HEK293 (cell line): ENCODE results near the gene ZMYND10.

Experiments
- ATF2 ChIP-seq: fragments of 450-650 bp; formaldehyde crosslinking; IDR thresholded peaks from 2 replicates; pipeline ENCODE4 v1.5.1; 2016; ENCODE audit warnings: missing biosample characterization, missing genetic modification characterization, low read depth
- CTCF ChIP-seq: fragments of 450-650 bp; formaldehyde crosslinking; IDR thresholded peaks from 2 replicates; pipeline ENCODE4 v1.5.1; 2016; ENCODE audit warnings: missing biosample characterization, missing genetic modification characterization
- ELK4 ChIP-seq: IDR thresholded peaks from 2 replicates; pipeline ENCODE4 v1.6.1; 2011; ENCODE audit warnings: mild to moderate bottlenecking, low read depth, low read length, borderline replicate concordance
- IKZF3 ChIP-seq: fragments of 450-650 bp; IDR thresholded peaks from 2 replicates; pipeline ENCODE4 v1.5.0; 2018; ENCODE audit warnings: missing biosample characterization, mild to moderate bottlenecking, missing genetic modification characterization, moderate library complexity
- REST ChIP-seq: fragments of 450-650 bp; formaldehyde crosslinking; IDR thresholded peaks from 2 replicates; pipeline ENCODE4 v1.5.1; 2016; ENCODE audit warnings: missing biosample characterization, missing genetic modification characterization
- SP2 ChIP-seq: fragments of 450-650 bp; formaldehyde crosslinking; IDR thresholded peaks from 2 replicates; pipeline ENCODE4 v1.5.1; 2016; ENCODE audit warnings: missing biosample characterization, missing genetic modification characterization
- TCF7L2 ChIP-seq: IDR thresholded peaks from 2 replicates; pipeline ENCODE4 v1.6.1; 2011; ENCODE audit warnings: low read depth, mild to moderate bottlenecking, inconsistent platforms, low read length, moderate library complexity, borderline replicate concordance
- ZNF202 ChIP-seq: fragments of 450-650 bp; formaldehyde crosslinking; IDR thresholded peaks from 2 replicates; pipeline ENCODE4 v1.5.1; 2016; ENCODE audit warnings: missing biosample characterization, missing genetic modification characterization, borderline replicate concordance
- ZNF514 ChIP-seq: fragments of 450-650 bp; formaldehyde crosslinking; IDR thresholded peaks from 2 replicates; pipeline ENCODE4 v1.5.1; 2016; ENCODE audit warnings: missing biosample characterization, missing genetic modification characterization
- ZNF626 ChIP-seq: fragments of 450-650 bp; sonication (Bioruptor Pico); formaldehyde crosslinking; IDR thresholded peaks from 2 replicates; pipeline ENCODE4 v1.5.1; 2018; ENCODE audit warnings: missing biosample characterization, missing genetic modification characterization, inconsistent platforms

- no peak for TF ChIP-seq CTCF (tag by site-specific recombination)
- no peak for TF ChIP-seq ZNF514
- no peak for TF ChIP-seq ATF2 (tag by site-specific recombination)
- no peak for TF ChIP-seq SP2
- no peak for TF ChIP-seq TCF7L2
- TF ChIP-seq ELK4: no peak
- TF ChIP-seq REST (tag by site-specific recombination): no peak
- no peak for TF ChIP-seq IKZF3 (tag by site-specific recombination)
- no peak for TF ChIP-seq ZNF202 (tag by site-specific recombination)
- no peak for TF ChIP-seq ZNF626 (tag by site-specific recombination)
These were observed 25.5 kb downstream of the ZMYND10 start for GRCh38 chr3:50319894-50320625.
